ENCODE results near the gene WDR74. TPM values are rescaled to one million over a fixed set of nuclear protein-coding genes. Genes with fewer than 3 reads are reported as not detected.
A peak's percentile ranks its signal among the peaks of the same experiment; 100 is the strongest.

WDR74 gene
- total RNA-seq, 1 donor = 34.0 TPM

GRCh38 chr11:62880803-62881578 lies 41.6 kb upstream of the WDR74 start, which contains the start of gene SLC3A2:
TSS of gene SLC3A2 (plus strand) at chr11:62880896. CDS start at chr11:62881024, 128 bp downstream.
- peaks cover 39% of the 10 kb centered on the region for H4K20me1 ChIP-seq (ENCODE audit: insufficient read depth, low read length)
- H2AFZ ChIP-seq (ENCODE audit: low read length) = peak within 1 kb of the TSS; percentile 72
- H3K4me3 ChIP-seq (ENCODE audit: insufficient read depth, low read length) = peak within 1 kb of the TSS; percentile 93
- peaks cover 43% of the 10 kb centered on the region for H3K4me1 ChIP-seq (ENCODE audit: insufficient read depth, low read length)
- H3K9me3 ChIP-seq (ENCODE audit: low read depth, low read length) = no peaks in the 10 kb centered on the region
- peak within 1 kb of the TSS; percentile 96 for H3K4me2 ChIP-seq (ENCODE audit: insufficient read depth, low read length)
- peak within 1 kb of the TSS; percentile 100 for H3K27ac ChIP-seq (ENCODE audit: low read depth, low read length)
- peaks cover 51% of the 10 kb centered on the region for H3K79me2 ChIP-seq (ENCODE audit: insufficient read depth, low read length)
- H3K27me3 ChIP-seq (ENCODE audit: insufficient read depth, low read length) = no peaks in the 10 kb centered on the region
- peak; percentile 62 for TF ChIP-seq CTCF (IDR thresholded peaks at IDR 0.05; ENCODE audit: extremely low read depth, low read depth, low read length)
- peak; percentile 92 for DNase-seq (ENCODE audit: insufficient read length, low spot score, missing footprints)
- peaks cover 39% of the 10 kb centered on the region for H3K36me3 ChIP-seq (ENCODE audit: insufficient read depth, low read length)

GRCh38 chr11:62880231-62880802 lies 40.9 kb upstream of the WDR74 start:
- H3K27me3 ChIP-seq (ENCODE audit: insufficient read depth, low read length) = no peaks in the 10 kb centered on the region
- peak overlapping the region; percentile 96 for H3K4me2 ChIP-seq (ENCODE audit: insufficient read depth, low read length)
- H3K36me3 ChIP-seq (ENCODE audit: insufficient read depth, low read length) = peaks cover 33% of the 10 kb centered on the region
- TF ChIP-seq CTCF (IDR thresholded peaks at IDR 0.05; ENCODE audit: extremely low read depth, low read depth, low read length) = no peak
- H3K27ac ChIP-seq (ENCODE audit: low read depth, low read length) = peak overlapping the region; percentile 100
- peaks cover 34% of the 10 kb centered on the region for H4K20me1 ChIP-seq (ENCODE audit: insufficient read depth, low read length)
- H3K4me1 ChIP-seq (ENCODE audit: insufficient read depth, low read length) = peaks cover 41% of the 10 kb centered on the region
- H3K79me2 ChIP-seq (ENCODE audit: insufficient read depth, low read length) = peaks cover 44% of the 10 kb centered on the region
- peak; percentile 95 for DNase-seq (ENCODE audit: insufficient read length, low spot score, missing footprints)
- H3K9me3 ChIP-seq (ENCODE audit: low read depth, low read length) = no peaks in the 10 kb centered on the region
- H3K4me3 ChIP-seq (ENCODE audit: insufficient read depth, low read length) = peak overlapping the region; percentile 93
- peak overlapping the region; percentile 72 for H2AFZ ChIP-seq (ENCODE audit: low read length)

GRCh38 chr11:62879235-62879978 lies 40.0 kb upstream of the WDR74 start:
- Histone ChIP-seq H3K9me3 (ENCODE audit: low read depth, low read length) (no peaks in the 10 kb centered on the region), H3K4me1 (ENCODE audit: insufficient read depth, low read length) (peaks cover 34% of the 10 kb centered on the region), H2AFZ (ENCODE audit: low read length) (peak overlapping the region; percentile 72), H3K36me3 (ENCODE audit: insufficient read depth, low read length) (peaks cover 24% of the 10 kb centered on the region), H3K4me2 (ENCODE audit: insufficient read depth, low read length) (peak overlapping the region; percentile 96), H3K27ac (ENCODE audit: low read depth, low read length) (peak overlapping the region; percentile 100), H3K4me3 (ENCODE audit: insufficient read depth, low read length) (peak overlapping the region; percentile 93), H3K79me2 (ENCODE audit: insufficient read depth, low read length) (peaks cover 35% of the 10 kb centered on the region), H3K27me3 (ENCODE audit: insufficient read depth, low read length) (no peaks in the 10 kb centered on the region), H4K20me1 (ENCODE audit: insufficient read depth, low read length) (peaks cover 24% of the 10 kb centered on the region)
- DNase-seq (ENCODE audit: insufficient read length, low spot score, missing footprints) = peak; percentile 45
- TF ChIP-seq CTCF (IDR thresholded peaks at IDR 0.05; ENCODE audit: extremely low read depth, low read depth, low read length) = no peak
